DMS153 treated with DMSO at 0.1 percent for 48 hours (cell line): ENCODE measurements around the gene SH3GL3.

Source experiments
- DNase-seq: peaks from one replicate; lab custom pipeline; 2025; ENCODE audit not compliant: unreplicated experiment; lab: John Stamatoyannopoulos, UW

The SH3GL3 gene

DNA sequence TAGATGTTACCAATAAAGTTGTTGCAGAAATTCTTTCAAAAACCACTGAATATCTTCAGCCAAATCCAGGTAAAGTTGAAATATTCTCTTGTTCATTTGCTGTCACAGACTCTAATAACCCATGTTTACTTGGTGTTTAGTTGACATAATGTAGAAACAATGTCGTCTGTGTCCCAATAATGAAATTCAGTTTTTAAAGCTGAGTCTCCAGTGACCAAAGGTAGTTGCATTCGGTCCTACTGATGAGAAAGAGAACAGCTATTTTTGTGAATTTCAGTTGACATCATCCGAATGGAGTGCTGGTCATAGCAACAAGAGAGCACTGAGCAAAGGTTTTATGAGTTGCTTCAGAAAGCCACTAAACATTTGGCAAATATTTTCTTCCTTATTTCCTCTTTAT is 118.0 kb downstream of the SH3GL3 start:
- no peak for DNase-seq

- DNase-seq = peak; percentile 0
Measured at GRCh38 chr15:83565553-83566159, 118.5 kb downstream of the SH3GL3 start.

DNA sequence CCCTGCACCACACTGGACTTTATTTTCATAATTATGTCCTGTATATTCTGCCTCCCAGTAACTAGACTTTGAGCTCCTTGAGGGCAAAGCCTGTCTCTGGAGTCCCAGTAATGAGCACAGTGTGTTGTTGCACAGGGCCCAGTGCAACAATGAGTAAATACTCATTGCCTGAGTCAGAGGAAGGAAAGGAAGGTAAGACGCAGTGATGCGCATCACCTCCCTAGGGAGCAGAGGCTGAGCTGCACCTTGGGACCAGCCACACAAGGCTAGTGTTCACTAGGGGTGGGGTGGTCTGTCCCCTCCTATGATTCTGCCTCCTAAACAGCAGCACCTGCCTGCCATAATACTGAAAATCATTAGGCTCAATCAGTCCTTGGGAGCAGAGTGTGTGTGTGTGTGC is 120.2 kb downstream of the SH3GL3 start:
- DNase-seq = no peak

DNA sequence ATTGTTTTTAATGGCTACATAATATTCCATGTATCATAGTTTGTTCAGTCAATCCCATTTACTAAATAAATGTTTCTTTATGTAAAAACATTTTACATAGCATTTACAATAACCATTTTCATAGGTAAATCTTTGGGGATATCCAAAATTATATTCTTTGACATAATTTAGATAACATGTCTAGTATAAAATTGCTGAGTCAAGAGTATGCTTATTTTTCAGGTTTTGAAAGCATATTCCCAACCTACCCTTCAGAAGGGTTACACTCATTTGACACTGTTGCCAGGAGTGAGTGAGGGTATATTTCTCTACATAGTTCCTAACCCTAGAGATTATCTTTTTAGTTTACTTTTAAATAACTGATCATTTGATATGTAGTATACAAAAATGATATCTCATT is 122.2 kb downstream of the SH3GL3 start:
- DNase-seq = no peak

DNA sequence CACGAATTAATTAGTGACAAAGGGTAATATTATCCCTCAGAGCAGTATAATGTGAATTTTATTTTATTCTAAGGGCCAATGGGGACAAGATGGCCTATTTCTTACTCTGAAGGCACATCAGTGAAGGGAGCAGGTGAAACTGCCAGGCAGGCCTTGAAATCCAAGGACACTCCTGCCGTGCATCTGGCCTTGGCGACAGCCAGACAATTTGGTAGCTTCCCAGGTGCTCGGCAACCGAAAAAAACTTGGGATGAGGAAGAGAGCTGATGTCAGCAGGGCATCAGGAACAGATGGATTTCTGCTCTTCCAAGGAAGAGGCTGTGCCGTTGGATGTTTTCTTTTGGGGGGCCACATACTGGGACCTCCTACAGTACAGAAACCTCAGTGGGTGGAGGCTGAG is 123.6 kb downstream of the SH3GL3 start:
- no peak for DNase-seq

GRCh38 chr15:83571820-83572707 is 124.9 kb downstream of the SH3GL3 start:
- no peak for DNase-seq

DNA sequence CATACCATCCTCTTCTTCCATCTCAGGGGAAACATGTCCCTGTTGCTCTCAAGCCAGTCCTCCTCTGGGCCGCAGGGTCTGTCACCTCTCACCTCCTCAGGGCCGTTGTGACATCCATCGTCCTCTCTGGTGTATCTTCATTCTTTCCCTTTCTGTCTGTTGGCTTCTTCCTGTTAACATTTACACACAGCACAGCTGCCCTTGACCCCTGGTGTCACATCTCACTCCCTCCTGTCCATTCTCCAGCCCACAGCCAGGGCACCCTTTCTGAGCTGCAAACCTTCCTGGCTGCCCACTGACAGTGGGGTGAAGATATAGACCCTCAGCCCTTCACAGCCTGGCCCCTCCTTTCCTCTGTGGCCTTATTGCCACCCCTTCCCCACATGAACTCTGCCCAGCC is 127.2 kb downstream of the SH3GL3 start:
- DNase-seq = no peak

DNA sequence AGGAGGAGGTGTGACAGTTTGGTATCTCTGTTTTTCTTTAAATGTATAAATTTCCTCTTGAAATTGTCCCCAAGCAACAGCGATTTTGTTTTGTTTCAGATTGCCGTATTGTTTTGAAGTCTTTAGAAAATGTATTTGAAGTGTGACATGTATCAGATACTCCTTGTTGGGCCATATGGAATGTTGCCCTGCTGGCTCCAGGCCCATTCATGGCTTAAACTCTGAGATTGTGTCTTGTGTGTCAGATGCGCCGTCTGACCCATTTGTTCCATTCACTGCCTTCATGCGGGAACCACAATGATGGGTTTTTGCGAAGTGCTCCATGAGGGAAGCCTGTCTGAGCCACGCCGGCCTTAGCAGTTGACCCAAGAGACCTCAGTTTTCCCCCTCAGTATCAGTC is 131.6 kb downstream of the SH3GL3 start:
- no peak for DNase-seq

DNA sequence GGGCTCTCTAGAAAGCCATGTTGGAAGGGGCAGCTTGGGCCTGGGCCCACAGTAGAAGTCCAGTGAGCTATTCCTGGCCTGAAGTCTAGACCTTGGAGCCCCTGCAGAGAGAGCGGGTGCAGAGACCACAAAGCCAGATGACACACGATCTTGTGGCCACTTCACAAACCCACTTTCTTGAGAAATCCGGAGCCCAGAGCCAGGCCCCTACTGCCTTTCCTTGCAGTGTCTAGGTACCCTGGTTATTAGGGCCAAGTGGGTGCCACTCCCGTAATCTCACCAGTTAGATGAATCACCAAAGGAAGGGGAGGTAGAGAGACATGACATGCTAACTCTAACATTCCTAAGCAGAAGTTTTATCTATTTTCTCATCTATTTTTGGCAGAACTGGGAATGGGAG is 134.2 kb downstream of the SH3GL3 start:
- DNase-seq = no peak

DNA sequence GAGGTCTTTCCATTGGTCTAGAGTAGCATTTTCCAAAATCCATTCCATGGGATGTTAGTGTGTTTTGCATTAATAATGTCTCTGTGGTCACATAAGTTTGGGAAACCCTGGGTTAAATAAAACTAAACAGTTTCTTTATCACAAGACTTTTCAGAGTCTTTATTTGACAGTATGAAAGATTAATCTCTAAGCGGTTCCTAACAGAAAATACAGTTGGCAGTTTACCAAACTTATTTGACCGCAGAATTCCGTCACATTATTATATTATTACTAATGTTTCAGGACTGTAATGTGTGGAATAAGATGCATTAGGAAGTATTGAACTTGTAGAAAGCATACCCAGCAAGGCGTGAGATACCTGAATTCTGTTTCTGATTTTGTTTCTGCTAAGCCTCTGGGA is 135.2 kb downstream of the SH3GL3 start:
- DNase-seq = no peak

DNA sequence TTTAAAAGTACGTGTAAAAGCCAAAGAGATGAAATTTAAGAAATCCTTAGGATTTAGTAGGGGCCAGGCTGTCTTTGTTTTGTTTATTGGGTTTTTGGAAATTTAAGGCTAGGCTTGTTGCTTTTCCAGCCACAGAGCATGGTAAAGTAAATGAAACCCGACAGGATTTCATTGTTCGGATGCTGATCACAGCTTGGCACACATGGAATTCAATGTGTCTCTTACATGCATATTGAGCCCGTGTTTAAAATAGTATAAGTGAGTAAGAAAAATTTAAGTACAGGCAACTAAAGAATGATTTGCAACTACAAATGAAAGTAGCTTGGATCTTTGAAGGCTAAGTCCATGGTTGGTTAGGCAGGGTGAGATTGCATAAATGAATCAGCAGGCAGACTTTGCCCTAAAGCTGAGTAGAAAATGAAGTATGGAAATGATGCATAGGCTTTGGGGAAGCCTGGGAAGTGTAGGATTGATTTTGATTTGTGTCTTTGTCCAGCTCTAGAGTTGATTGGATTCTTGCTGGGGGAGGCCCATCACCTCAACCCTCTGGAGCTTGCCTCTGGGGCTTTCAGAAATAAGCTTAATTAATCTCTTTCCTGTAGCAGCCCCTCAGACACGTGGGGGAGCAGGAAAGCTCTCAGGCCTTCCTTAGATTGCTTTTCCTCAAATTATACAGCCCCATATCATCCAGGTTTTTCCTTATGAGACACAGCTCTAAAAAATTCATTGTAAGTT is 138.6 kb downstream of the SH3GL3 start:
- no peak for DNase-seq

GRCh38 chr15:83587091-83587490 is 139.9 kb downstream of the SH3GL3 start:
- no peak for DNase-seq

DNA sequence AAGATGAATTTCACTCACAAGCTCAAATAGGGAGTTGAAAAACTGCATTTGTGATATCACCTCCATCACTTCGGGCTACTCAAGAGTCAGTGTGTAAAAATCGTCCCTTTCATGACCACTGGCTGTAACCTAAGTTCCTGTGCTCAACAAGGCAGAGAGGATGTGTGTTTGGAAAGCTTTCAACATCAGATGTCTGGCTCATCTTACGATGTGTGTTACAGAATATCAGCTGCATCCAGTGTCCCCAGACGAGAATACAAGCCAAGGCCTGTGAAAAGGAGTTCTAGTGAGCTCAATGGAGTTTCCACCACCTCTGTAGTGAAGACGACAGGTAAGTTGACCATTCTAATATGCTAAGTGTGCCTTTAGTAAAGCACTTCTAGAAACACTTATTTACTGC is 141.3 kb downstream of the SH3GL3 start:
- DNase-seq = no peak

- DNase-seq = no peak
Measured at GRCh38 chr15:83592370-83593040, 145.4 kb downstream of the SH3GL3 start.

GRCh38 chr15:83595191-83595590 is 148.1 kb downstream of the SH3GL3 start:
- no peak for DNase-seq

DNA sequence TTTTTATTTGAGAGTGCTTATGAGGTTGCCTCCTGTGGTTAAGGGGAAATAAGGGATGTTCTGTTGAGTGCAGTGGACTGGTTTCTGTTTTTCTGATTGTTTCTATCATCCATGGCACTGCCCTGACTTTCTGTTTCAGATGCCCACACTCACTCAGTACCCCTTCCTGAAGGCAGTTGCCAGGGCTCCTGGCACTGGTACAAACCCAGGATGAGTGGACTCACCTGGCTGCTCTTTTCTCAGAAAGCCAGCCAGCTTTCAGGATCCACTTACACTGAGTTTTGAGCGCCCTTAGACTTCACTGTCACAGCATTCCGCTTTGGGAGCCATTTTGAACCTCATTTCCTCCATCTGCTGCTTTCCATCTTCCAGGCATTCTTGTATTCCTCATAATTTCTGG is 150.9 kb downstream of the SH3GL3 start:
- no peak for DNase-seq

DNA sequence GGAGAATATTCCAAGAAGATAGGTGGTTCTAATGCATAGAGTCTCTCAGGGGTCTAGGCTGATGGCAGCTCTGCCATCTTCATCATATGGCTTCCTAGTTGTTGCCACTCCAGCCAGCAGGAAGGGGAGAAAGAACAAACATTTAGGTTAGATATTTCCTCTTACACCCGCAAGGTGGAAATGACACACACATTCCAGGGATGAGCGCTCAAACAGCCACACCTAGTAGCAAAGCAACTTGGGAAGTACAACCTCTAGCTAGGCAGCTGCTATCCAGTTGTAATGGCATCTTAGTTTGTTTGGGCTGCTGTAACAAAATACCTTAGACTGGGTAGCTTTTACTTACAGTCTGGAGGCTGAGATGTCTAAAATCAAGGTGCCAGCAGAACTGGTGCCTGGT is 154.9 kb downstream of the SH3GL3 start:
- no peak for DNase-seq

DNA sequence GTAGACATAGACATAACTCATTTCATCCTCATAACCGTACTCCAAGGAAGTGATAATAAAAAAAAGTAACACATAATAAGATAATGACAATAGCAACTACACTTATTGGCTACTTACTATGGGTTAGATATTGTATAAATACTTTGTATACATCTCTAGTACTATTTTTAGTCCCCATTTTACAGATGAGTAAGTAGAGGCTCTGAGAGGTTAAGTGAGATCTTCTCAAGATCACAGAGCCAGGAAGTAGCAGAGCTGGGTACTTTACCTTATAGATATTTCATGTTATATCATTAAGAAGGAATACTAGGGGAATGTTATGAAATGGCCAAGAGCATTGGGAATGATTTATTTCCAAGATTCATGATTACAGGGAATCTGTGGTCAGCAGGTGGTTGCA is 157.4 kb downstream of the SH3GL3 start:
- DNase-seq = no peak

DNA sequence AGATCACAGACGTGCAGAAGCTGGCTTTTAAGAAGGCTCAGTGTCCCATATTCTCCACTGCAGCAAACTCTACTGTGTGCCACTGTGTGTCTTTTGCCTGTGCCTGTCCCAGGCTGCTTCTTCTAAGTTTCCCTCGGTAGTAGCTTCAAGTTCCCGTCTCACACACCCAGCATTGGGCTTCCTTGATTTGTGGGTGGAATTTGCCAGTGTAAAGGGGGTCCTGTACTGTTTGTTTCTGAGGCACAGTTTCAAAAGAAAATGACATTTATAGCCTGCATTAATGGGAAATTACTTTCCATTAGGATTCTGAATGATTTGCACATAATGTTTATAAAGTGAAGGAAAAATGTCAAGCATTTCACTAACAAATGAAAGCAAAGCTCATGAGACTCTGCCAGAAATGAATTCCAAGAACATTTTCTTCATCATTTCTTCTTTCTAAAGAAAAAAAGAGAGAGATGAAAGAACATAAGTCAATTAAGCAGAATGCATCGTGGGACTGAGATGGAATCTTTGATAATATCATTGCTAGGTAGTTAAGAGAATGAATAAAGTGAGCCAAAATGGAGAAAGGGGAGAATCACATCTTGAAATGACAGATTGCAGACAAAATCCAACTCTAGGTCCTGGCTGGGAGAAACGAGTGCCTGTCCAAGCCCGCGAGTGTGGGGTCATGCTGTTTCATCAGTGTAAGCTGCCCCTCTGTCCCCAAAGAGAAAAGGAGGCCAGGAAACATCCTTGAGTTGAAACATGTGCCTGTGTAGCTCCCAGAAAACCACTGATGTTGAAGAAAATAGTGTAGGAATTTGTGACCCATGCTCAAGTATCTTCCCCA is 158.2 kb downstream of the SH3GL3 start:
- no peak for DNase-seq

DNA sequence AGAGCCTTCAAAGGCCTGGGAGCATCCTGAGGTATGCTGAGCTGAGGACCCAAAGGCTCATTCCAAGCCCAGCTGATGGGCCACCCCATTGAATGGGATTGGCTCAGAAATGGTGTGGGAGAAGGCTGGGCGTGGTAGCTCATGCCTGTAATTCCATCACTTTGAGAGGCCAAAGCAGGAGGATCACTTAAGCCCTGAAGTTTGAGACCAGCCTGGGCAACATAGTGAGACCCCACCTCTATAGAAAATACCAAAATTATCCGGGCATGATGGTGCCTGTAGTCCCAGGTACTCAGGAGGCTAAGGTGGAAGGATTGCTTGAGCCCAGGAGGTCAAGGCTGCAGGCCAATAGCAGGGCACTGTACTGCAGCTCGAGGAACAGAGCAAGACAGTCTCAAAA is 163.0 kb downstream of the SH3GL3 start:
- no peak for DNase-seq
